Spleen (tissue), 7 donors: ENCODE results near the gene NELFCD.

Experiments used
- POLR2A ChIP-seq, 3 donors: fragments of 450-650 bp; IDR thresholded peaks; one replicate each; pipeline ENCODE4 v1.5.1; 2017; ENCODE audit warnings: antibody characterized with exemption in 3 of 3, mild to moderate bottlenecking in 1 of 3
- POLR2AphosphoS5 ChIP-seq, 3 donors: sonication (generic); formaldehyde crosslinking; IDR thresholded peaks; one replicate each; pipeline ENCODE4 v1.5.1; 2017; ENCODE audit warnings: antibody characterized with exemption in 3 of 3
- TF ChIP-seq, protein P1 (sequence below), 11 experiments: fragments of 200-600 bp in 7 of 11; fragments of 450-650 bp in 4 of 11; sonication (generic) in 4 of 11; IDR thresholded peaks in 8 of 11; conservative IDR thresholded peaks in 3 of 11; 1 replicate in 7 of 11; 2 replicates in 4 of 11; pipeline versions ENCODE4 v1.4.0 to v1.8.0; 2016 to 2021; ENCODE audit warnings: antibody characterized with exemption in 11 of 11, inconsistent platforms in 4 of 11, mild to moderate bottlenecking in 1 of 11
- donor health status: DM: no; HTN: no; CAD: no; lungs with moderate emphysema.
- donor health status: DM: no; HTN: no; CAD: no.
- donor health status: DM: no; HTN: no; CAD: no.

GRCh38 chr20:59043698-59044097, 62.6 kb downstream of the NELFCD start:
- TF ChIP-seq, protein P1, sequence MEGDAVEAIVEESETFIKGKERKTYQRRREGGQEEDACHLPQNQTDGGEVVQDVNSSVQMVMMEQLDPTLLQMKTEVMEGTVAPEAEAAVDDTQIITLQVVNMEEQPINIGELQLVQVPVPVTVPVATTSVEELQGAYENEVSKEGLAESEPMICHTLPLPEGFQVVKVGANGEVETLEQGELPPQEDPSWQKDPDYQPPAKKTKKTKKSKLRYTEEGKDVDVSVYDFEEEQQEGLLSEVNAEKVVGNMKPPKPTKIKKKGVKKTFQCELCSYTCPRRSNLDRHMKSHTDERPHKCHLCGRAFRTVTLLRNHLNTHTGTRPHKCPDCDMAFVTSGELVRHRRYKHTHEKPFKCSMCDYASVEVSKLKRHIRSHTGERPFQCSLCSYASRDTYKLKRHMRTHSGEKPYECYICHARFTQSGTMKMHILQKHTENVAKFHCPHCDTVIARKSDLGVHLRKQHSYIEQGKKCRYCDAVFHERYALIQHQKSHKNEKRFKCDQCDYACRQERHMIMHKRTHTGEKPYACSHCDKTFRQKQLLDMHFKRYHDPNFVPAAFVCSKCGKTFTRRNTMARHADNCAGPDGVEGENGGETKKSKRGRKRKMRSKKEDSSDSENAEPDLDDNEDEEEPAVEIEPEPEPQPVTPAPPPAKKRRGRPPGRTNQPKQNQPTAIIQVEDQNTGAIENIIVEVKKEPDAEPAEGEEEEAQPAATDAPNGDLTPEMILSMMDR (IDR thresholded peaks at IDR 0.05 in 8 of 11, conservative IDR thresholded peaks at IDR 0.05 in 3 of 11) = no peak
- TF ChIP-seq POLR2A (IDR thresholded peaks at IDR 0.05) (no peak), POLR2AphosphoS5 (IDR thresholded peaks at IDR 0.05) (no peak)
